ENCODE measurements around the gene NFATC2. TPM values are rescaled to one million over a fixed set of nuclear protein-coding genes. Genes with fewer than 3 reads are reported as not detected.

NFATC2 gene
- total and polyA plus RNA-seq, 2 of the 4 experiments (the other 2 are of a cell fraction), result 0.18 to 0.38 TPM

- dilution Hi-C loops (cut with HindIII; ENCODE audit: low sequenced_read_pairs, unreplicated experiment), result no loop called here
- H3K9ac ChIP-seq (ENCODE audit: low read depth, low read length), result no peak overlapping the region
- no peaks in the 10 kb centered on the region for H3K9me3 ChIP-seq (ENCODE audit: control insufficient read depth, insufficient read depth, low read length)
- in situ Hi-C loops (cut with MboI; ENCODE audit: low sequenced_read_pairs), result no loop called here
- H3K36me3 ChIP-seq (ENCODE audit: control insufficient read depth, insufficient read depth, low read length), result no peaks in the 10 kb centered on the region
- no peak overlapping the region for H3K18ac ChIP-seq (ENCODE audit: low read depth, low read length)
- no peak overlapping the region for H3K56ac ChIP-seq (ENCODE audit: extremely low read depth, insufficient read depth, low read length)
- no peak overlapping the region for H2BK15ac ChIP-seq (ENCODE audit: low read depth, low read length)
- H3K14ac ChIP-seq (replicated peaks; ENCODE audit: low read depth, low read length), result no peak overlapping the region
- no peak overlapping the region for H4K5ac ChIP-seq (ENCODE audit: low read depth, low read length)
- H4K91ac ChIP-seq (ENCODE audit: insufficient read depth, low read depth, low read length), result no peak overlapping the region
- no peak for DNase-seq
- peaks cover 9% of the 10 kb centered on the region; the same call in 1 of the 2 replicates for H3K9me1 ChIP-seq (ENCODE audit: insufficient read depth, low read length)
- peaks cover 13% of the 10 kb centered on the region for H3K4me1 ChIP-seq (ENCODE audit: control insufficient read depth, insufficient read depth, low read length)
- no peak overlapping the region for H2AK9ac ChIP-seq (replicated peaks; ENCODE audit: low read depth, low read length, poor library complexity)
- H3K4me2 ChIP-seq (ENCODE audit: low read depth, low read length), result no peak overlapping the region
- no TSS peak for BruUV-seq (replicated peaks)
- no peaks in the 10 kb centered on the region for H3K79me1 ChIP-seq (ENCODE audit: low read depth in 1 of 2, low read length in 2 of 2)
- no peak overlapping the region for H3K27ac ChIP-seq (ENCODE audit: insufficient read depth, low read length)
- CTCF ChIA-PET, result no interaction called here
- intact Hi-C loops (cut with micrococcal nuclease), result no loop called here
- POLR2A ChIA-PET (ENCODE audit: unreplicated experiment), result no interaction called here
- H3K27me3 ChIP-seq (ENCODE audit: control insufficient read depth, insufficient read depth, low read length), result no peaks in the 10 kb centered on the region
- no peak overlapping the region for H2AFZ ChIP-seq (replicated peaks; ENCODE audit: low read length, poor library complexity)
- no peak for ATAC-seq (ENCODE audit: low read depth)
- peaks cover 3% of the 10 kb centered on the region; the same call in 1 of the 2 replicates for H4K20me1 ChIP-seq (ENCODE audit: insufficient read depth, low read length)
- H2AK5ac ChIP-seq (ENCODE audit: low read depth, low read length), result peak overlapping the region; percentile 52; the same call in 1 of the 2 replicates
- WGBS, 2 experiments (ENCODE audit: extremely low coverage in 2 of 2, insufficient read length in 1 of 2), result 89% methylated on average over 2 of the region's 11 CpGs; no CpG with 5 or more reads in 1 of the 2 experiments
- no peak overlapping the region for H2BK120ac ChIP-seq (ENCODE audit: low read depth, low read length)
- H3K4ac ChIP-seq (ENCODE audit: low read depth, low read length), result no peak overlapping the region
- no peak for TF ChIP-seq MAFK (IDR thresholded peaks at IDR 0.05; ENCODE audit: low read depth, low read length)
- TF ChIP-seq POLR2A (IDR thresholded peaks at IDR 0.05; ENCODE audit: low read depth, low read length), result no peak
- no peak for TF ChIP-seq MXI1 (IDR thresholded peaks at IDR 0.05; ENCODE audit: borderline replicate concordance, low read depth, low read length)
- no peak for TF ChIP-seq CTCF (conservative IDR thresholded peaks at IDR 0.05; ENCODE audit: low read depth, low read length)
- TF ChIP-seq BHLHE40 (IDR thresholded peaks at IDR 0.05; ENCODE audit: low read depth, low read length), result no peak
- no peak for TF ChIP-seq SMC3 (IDR thresholded peaks at IDR 0.05; ENCODE audit: low read depth, low read length)
- TF ChIP-seq RAD21 (IDR thresholded peaks at IDR 0.05; ENCODE audit: low read length), result no peak
- TF ChIP-seq MAZ (IDR thresholded peaks at IDR 0.05; ENCODE audit: borderline replicate concordance, low read depth, low read length), result no peak
- TF ChIP-seq CEBPB (IDR thresholded peaks at IDR 0.05; ENCODE audit: low read depth, low read length), result no peak
- H3K4me3 ChIP-seq (ENCODE audit: insufficient read depth, low read depth, low read length), result no peak overlapping the region
- no peak overlapping the region for H2BK5ac ChIP-seq (ENCODE audit: low read depth, low read length, poor library complexity, severe bottlenecking)
- H3K23ac ChIP-seq (ENCODE audit: low read depth, low read length), result no peak overlapping the region
- no peak overlapping the region for H4K8ac ChIP-seq (ENCODE audit: low read depth in 2 of 2, low read length in 2 of 2)
- no peak overlapping the region for H2BK20ac ChIP-seq (ENCODE audit: low read depth, low read length)
These were observed 51.1 kb downstream of the NFATC2 start for GRCh38 chr20:51491393-51491792.

All from IMR-90 (cell line).